Tibial nerve (tissue), 3 donors: ENCODE results near the gene INHBC.

Experiments
- CTCF ChIP-seq, 5 experiments: fragments of 200-600 bp in 3 of 5; fragments of 450-650 bp in 2 of 5; sonication (generic) in 3 of 5; IDR thresholded peaks; one replicate each; pipeline ENCODE4 v1.5.1; 2016 to 2019; ENCODE audit warnings: antibody characterized with exemption in 5 of 5, mild to moderate bottlenecking in 3 of 5, moderate library complexity in 2 of 5
- POLR2A ChIP-seq, 2 donors: fragments of 450-650 bp; IDR thresholded peaks; one replicate each; pipeline ENCODE4 v1.6.1; 2017; ENCODE audit warnings: antibody characterized with exemption in 2 of 2, mild to moderate bottlenecking in 2 of 2, moderate library complexity in 2 of 2

GRCh38 chr12:57410534-57410933 is 24.1 kb upstream of the INHBC start:
- no peak for TF ChIP-seq CTCF (IDR thresholded peaks at IDR 0.05)
- no peak for TF ChIP-seq POLR2A (IDR thresholded peaks at IDR 0.05)
